Keratinocyte (primary cell): ENCODE data around the gene SPOCK3. TPM values are rescaled to one million over a fixed set of nuclear protein-coding genes. Genes with fewer than 3 reads are reported as not detected.
A peak's percentile ranks its signal among the peaks of the same experiment; 100 is the strongest.

Experiments
- DNase-seq: peaks from one replicate; pipeline ENCODE4 v3.0.0-alpha.2; 2011; ENCODE audit warnings: low read depth, missing footprints, low spot score
- FAIRE-seq: peaks from 2 replicates; lab custom pipeline; 2011; peaks lifted over from hg19 to GRCh38; lab: Jason Lieb, UNC
- H2AFZ ChIP-seq: 2 replicates; pipeline ENCODE4 v1.6.0; 2012; ENCODE audit warnings: low read length, control low read depth, inconsistent platforms; ENCODE audit not compliant: control insufficient read depth
- H3K27ac ChIP-seq: 2 replicates; pipeline ENCODE4 v1.5.1; 2011; ENCODE audit warnings: low read length; ENCODE audit not compliant: control insufficient read depth, insufficient read depth
- H3K27me3 ChIP-seq: 3 replicates; pipeline ENCODE4 v1.6.0; 2011; ENCODE audit warnings: low read length; ENCODE audit not compliant: control insufficient read depth, insufficient read depth; ENCODE audit errors: extremely low read depth
- H3K36me3 ChIP-seq, 2 experiments: 2 replicates in 1 of 2; 3 replicates in 1 of 2; pipeline ENCODE4 v1.5.1; 2011; ENCODE audit warnings: low read length in 2 of 2, mild to moderate bottlenecking in 1 of 2; ENCODE audit not compliant: control insufficient read depth in 2 of 2, insufficient read depth in 2 of 2; ENCODE audit errors: extremely low read depth in 1 of 2
- H3K4me1 ChIP-seq: 3 replicates; pipeline ENCODE4 v1.5.1; 2011; ENCODE audit warnings: low read length; ENCODE audit not compliant: control insufficient read depth, insufficient read depth; ENCODE audit errors: extremely low read depth
- H3K4me2 ChIP-seq: 3 replicates; pipeline ENCODE4 v1.6.0; 2011; ENCODE audit warnings: low read depth, low read length; ENCODE audit not compliant: control insufficient read depth, insufficient read depth; ENCODE audit errors: extremely low read depth
- H3K4me3 ChIP-seq, 3 experiments: fragments of 200-600 bp in 1 of 3; sonication (generic) in 1 of 3; 2 replicates in 2 of 3; 3 replicates in 1 of 3; pipeline ENCODE4 v1.5.1; 2011 to 2016; ENCODE audit warnings: low read length in 3 of 3, mild to moderate bottlenecking in 3 of 3, control low read depth in 2 of 3, inconsistent platforms in 1 of 3, low read depth in 1 of 3, mixed read lengths in 1 of 3, mixed run types in 1 of 3, moderate library complexity in 1 of 3; ENCODE audit not compliant: control insufficient read depth in 2 of 3, insufficient read depth in 2 of 3; ENCODE audit errors: extremely low read depth in 1 of 3
- H3K79me2 ChIP-seq: 2 replicates; pipeline ENCODE4 v1.6.0; 2012; ENCODE audit warnings: low read length; ENCODE audit not compliant: control insufficient read depth, insufficient read depth
- H3K9ac ChIP-seq: 3 replicates; pipeline ENCODE4 v1.6.0; 2011; ENCODE audit warnings: low read length; ENCODE audit not compliant: control insufficient read depth, insufficient read depth; ENCODE audit errors: extremely low read depth
- H3K9me1 ChIP-seq: 3 replicates; pipeline ENCODE4 v1.6.0; 2011; ENCODE audit warnings: low read length; ENCODE audit not compliant: control insufficient read depth, insufficient read depth; ENCODE audit errors: extremely low read depth
- H3K9me3 ChIP-seq: 2 replicates; pipeline ENCODE4 v1.5.1; 2012; ENCODE audit warnings: low read depth, low read length; ENCODE audit not compliant: control insufficient read depth
- H4K20me1 ChIP-seq: 3 replicates; pipeline ENCODE4 v1.6.0; 2011; ENCODE audit warnings: low read length; ENCODE audit not compliant: control insufficient read depth, insufficient read depth; ENCODE audit errors: extremely low read depth
- CTCF ChIP-seq, 3 experiments: IDR thresholded peaks in 1 of 3; conservative IDR thresholded peaks in 1 of 3; optimal IDR thresholded peaks in 1 of 3; 2 replicates in 2 of 3; 3 replicates in 1 of 3; pipeline versions ENCODE3 to v1.5.1; 2011; ENCODE audit warnings: low read length in 3 of 3, mild to moderate bottlenecking in 3 of 3, moderate library complexity in 2 of 3, control low read depth in 1 of 3, inconsistent platforms in 1 of 3; ENCODE audit not compliant: insufficient read depth in 2 of 3; ENCODE audit errors: extremely low read depth in 1 of 3
- EZH2 ChIP-seq: IDR thresholded peaks from one replicate; pipeline ENCODE4 v1.6.1; 2012; ENCODE audit warnings: inconsistent platforms, mild to moderate bottlenecking, low read length, moderate library complexity
- dilution Hi-C: fragments of 300-500 bp; cut with MboI; formaldehyde crosslinking; loops from one replicate; pipeline ENCODE4 v1.7.0; 2020; ENCODE audit warnings: low sequenced_read_pairs; ENCODE audit not compliant: extremely low pct_ligation_motif_present
- polyA plus RNA-seq, 5 experiments: library from polyadenylated mRNA; depleted of rRNA in 3 of 5; stranded (reverse) in 3 of 5; stranded (forward) in 1 of 5; unstranded in 1 of 5; fragments of >200 nt; gene quantifications; 1 replicate in 1 of 5; 2 replicates in 3 of 5; 3 replicates in 1 of 5; pipeline versions ENCODE4 v1.2.1 to v1.2.3, GENCODE V29; 2011 to 2012; ENCODE audit warnings: missing spikeins in 2 of 5, low read depth in 1 of 5, low replicate concordance in 1 of 5

The SPOCK3 gene
- polyA plus RNA-seq, 1 donor (not counting 4 experiments of a cell fraction or from before 2014, with no cell fraction given) = not detected

- TF ChIP-seq EZH2 (no peak), CTCF (optimal IDR thresholded peaks at IDR 0.05 in 1 of 3, IDR thresholded peaks at IDR 0.05 in 1 of 3, conservative IDR thresholded peaks at IDR 0.05 in 1 of 3; ENCODE audit: extremely low read depth in 1 of 3, insufficient read depth in 2 of 3, low read length in 3 of 3) (no peak)
- no peak for DNase-seq
- dilution Hi-C loops = no loop called here
Observed at GRCh38 chr4:167119392-167119791, 114.9 kb downstream of the SPOCK3 start.

GRCh38 chr4:167117273-167117672 lies 117.0 kb downstream of the SPOCK3 start:
- peak; percentile 30 for DNase-seq
- Histone ChIP-seq H3K79me2 (no peaks in the 10 kb centered on the region), H3K27me3 (no peaks in the 10 kb centered on the region), H3K9me3 (no peaks in the 10 kb centered on the region), H4K20me1 (no peaks in the 10 kb centered on the region), H3K9me1 (no peaks in the 10 kb centered on the region), H3K4me1 (peaks cover 20% of the 10 kb centered on the region), H3K4me3 (no peak overlapping the region), H3K27ac (peak overlapping the region; percentile 3), H3K36me3 (no peaks in the 10 kb centered on the region), H3K4me2 (peak overlapping the region; percentile 58), H2AFZ (peak overlapping the region; percentile 58), H3K9ac (no peak overlapping the region)
- TF ChIP-seq EZH2 = no peak
- peak in 1 of 3 experiments; percentile 11 for TF ChIP-seq CTCF (optimal IDR thresholded peaks at IDR 0.05 in 1 of 3, IDR thresholded peaks at IDR 0.05 in 1 of 3, conservative IDR thresholded peaks at IDR 0.05 in 1 of 3; ENCODE audit: extremely low read depth in 1 of 3, insufficient read depth in 2 of 3, low read length in 3 of 3)
- peak; percentile 87 for FAIRE-seq
- dilution Hi-C loops = no loop called here

More at GRCh38 chr4:167119392-167119791, 114.9 kb downstream of the SPOCK3 start:
- no peaks in the 10 kb centered on the region for H4K20me1 ChIP-seq
- FAIRE-seq = no peak
- no peaks in the 10 kb centered on the region for H3K9me1 ChIP-seq
- H3K27ac ChIP-seq = no peak overlapping the region
- no peak overlapping the region for H3K4me2 ChIP-seq
- H3K27me3 ChIP-seq = no peaks in the 10 kb centered on the region
- no peak overlapping the region for H2AFZ ChIP-seq
- H3K79me2 ChIP-seq = no peaks in the 10 kb centered on the region
- H3K4me1 ChIP-seq = peaks cover 16% of the 10 kb centered on the region
- no peak overlapping the region for H3K4me3 ChIP-seq
- no peak overlapping the region for H3K9ac ChIP-seq
- H3K36me3 ChIP-seq = no peaks in the 10 kb centered on the region
- H3K9me3 ChIP-seq = no peaks in the 10 kb centered on the region
